H9 (cell line): Measurements from ENCODE around the gene MSI2. TPM values are rescaled to one million over a fixed set of nuclear protein-coding genes. Genes with fewer than 3 reads are reported as not detected.

Experiments
- DNase-seq: peaks from one replicate; pipeline ENCODE4 v3.0.0-alpha.2; 2017
- H2AFZ ChIP-seq: one replicate; pipeline ENCODE4 v1.6.1; 2013; ENCODE audit warnings: mild to moderate bottlenecking, low read length, control low read depth, moderate library complexity
- H2AK5ac ChIP-seq: 2 replicates; pipeline ENCODE4 v1.6.1; 2013; ENCODE audit warnings: low read length, control low read depth, mixed read lengths; ENCODE audit not compliant: insufficient read length
- H2BK120ac ChIP-seq: one replicate; pipeline ENCODE4 v1.6.1; 2013; ENCODE audit warnings: low read depth, mild to moderate bottlenecking, low read length, control low read depth, inconsistent platforms; ENCODE audit not compliant: poor library complexity, severe bottlenecking
- H2BK12ac ChIP-seq: 2 replicates; pipeline ENCODE4 v1.6.1; 2013; ENCODE audit warnings: low read length, control low read depth, mixed read lengths, low read depth; ENCODE audit not compliant: insufficient read length
- H2BK15ac ChIP-seq: 2 replicates; pipeline ENCODE4 v1.6.1; 2013; ENCODE audit warnings: low read depth, low read length, control low read depth
- H2BK20ac ChIP-seq: one replicate; pipeline ENCODE4 v1.6.1; 2013; ENCODE audit warnings: low read depth, mild to moderate bottlenecking, low read length, control low read depth, inconsistent platforms; ENCODE audit not compliant: poor library complexity, severe bottlenecking
- H2BK5ac ChIP-seq: 2 replicates; pipeline ENCODE4 v1.6.1; 2013; ENCODE audit warnings: low read length, control low read depth, mixed read lengths; ENCODE audit not compliant: insufficient read length
- H3K14ac ChIP-seq: 2 replicates; pipeline ENCODE4 v1.6.1; 2013; ENCODE audit warnings: low read length, control low read depth; ENCODE audit not compliant: insufficient read depth
- H3K18ac ChIP-seq: 2 replicates; pipeline ENCODE4 v1.6.1; 2013; ENCODE audit warnings: low read depth, mild to moderate bottlenecking, mixed read lengths, low read length, control low read depth; ENCODE audit not compliant: insufficient read length
- H3K23ac ChIP-seq: 2 replicates; pipeline ENCODE4 v1.6.1; 2013; ENCODE audit warnings: low read length, control low read depth, mixed read lengths, low read depth; ENCODE audit not compliant: insufficient read length
- H3K23me2 ChIP-seq: 2 replicates; pipeline ENCODE4 v1.6.1; 2013; ENCODE audit warnings: low read depth, mild to moderate bottlenecking, mixed read lengths, low read length, control low read depth; ENCODE audit not compliant: insufficient read length, poor library complexity, severe bottlenecking
- H3K27ac ChIP-seq: 2 replicates; pipeline ENCODE4 v1.5.1; 2013; ENCODE audit warnings: low read length, control low read depth, mixed read lengths, low read depth; ENCODE audit not compliant: insufficient read length
- H3K27me3 ChIP-seq: 2 replicates; pipeline ENCODE4 v1.6.1; 2013; ENCODE audit warnings: low read length, control low read depth, inconsistent platforms; ENCODE audit not compliant: insufficient read depth
- H3K4ac ChIP-seq: 2 replicates; pipeline ENCODE4 v1.6.1; 2013; ENCODE audit warnings: low read depth, mild to moderate bottlenecking, control low read depth, inconsistent platforms, low read length, moderate library complexity
- H3K4me1 ChIP-seq: 2 replicates; pipeline ENCODE4 v1.6.1; 2013; ENCODE audit warnings: low read length, control low read depth, inconsistent platforms; ENCODE audit not compliant: insufficient read depth
- H3K4me2 ChIP-seq: 2 replicates; pipeline ENCODE4 v1.6.1; 2013; ENCODE audit warnings: low read length, control low read depth, mixed read lengths; ENCODE audit not compliant: insufficient read length, insufficient read depth
- H3K56ac ChIP-seq: 2 replicates; pipeline ENCODE4 v1.6.1; 2013; ENCODE audit warnings: low read depth, mild to moderate bottlenecking, mixed read lengths, low read length, control low read depth; ENCODE audit not compliant: insufficient read length
- H3K79me1 ChIP-seq: 2 replicates; pipeline ENCODE4 v1.6.1; 2013; ENCODE audit warnings: low read depth, mild to moderate bottlenecking, moderate library complexity, low read length, control low read depth, inconsistent platforms; ENCODE audit not compliant: insufficient read depth, poor library complexity, severe bottlenecking
- H3K79me2 ChIP-seq: 2 replicates; pipeline ENCODE4 v1.6.1; 2013; ENCODE audit warnings: low read length, control low read depth, inconsistent platforms; ENCODE audit not compliant: insufficient read depth
- H3K9ac ChIP-seq: 2 replicates; pipeline ENCODE4 v1.6.1; 2013; ENCODE audit warnings: low read length, control low read depth, mixed read lengths; ENCODE audit not compliant: insufficient read length; ENCODE audit errors: extremely low read depth
- H3K9me3 ChIP-seq: one replicate; pipeline ENCODE4 v1.6.1; 2013; ENCODE audit warnings: low read depth, low read length, inconsistent platforms; ENCODE audit not compliant: control insufficient read depth
- H3T11ph ChIP-seq: one replicate; pipeline ENCODE4 v1.6.1; 2013; ENCODE audit warnings: mild to moderate bottlenecking, low read length, control low read depth, inconsistent platforms
- H4K20me1 ChIP-seq: one replicate; pipeline ENCODE4 v1.6.1; 2013; ENCODE audit not compliant: control insufficient read depth, insufficient read length, insufficient read depth
- H4K5ac ChIP-seq: 2 replicates; pipeline ENCODE4 v1.6.1; 2013; ENCODE audit warnings: low read depth, mild to moderate bottlenecking, mixed read lengths, low read length, control low read depth; ENCODE audit not compliant: insufficient read length
- H4K8ac ChIP-seq: replicated peaks from 2 replicates; pipeline ENCODE4 v1.6.1; 2013; ENCODE audit warnings: low read length, control low read depth, mixed read lengths, low read depth; ENCODE audit not compliant: insufficient read length
- H4K91ac ChIP-seq: 2 replicates; pipeline ENCODE4 v1.6.1; 2013; ENCODE audit warnings: low read depth, mild to moderate bottlenecking, moderate library complexity, mixed read lengths, low read length, control low read depth; ENCODE audit not compliant: insufficient read length
- H3K27ac Mint-ChIP-seq, 3 experiments: 2 replicates in 2 of 3; 3 replicates in 1 of 3; pipeline ENCODE4 v1.8.0; 2020 to 2021; ENCODE audit warnings: mixed read lengths in 3 of 3, mild to moderate bottlenecking in 1 of 3, moderate library complexity in 1 of 3
- H3K27me3 Mint-ChIP-seq: 2 replicates; pipeline ENCODE4 v1.8.0; 2021; ENCODE audit warnings: low read depth, mild to moderate bottlenecking, moderate library complexity, mixed read lengths
- H3K36me3 Mint-ChIP-seq, 3 experiments: 2 replicates in 2 of 3; 3 replicates in 1 of 3; pipeline ENCODE4 v1.8.0; 2020 to 2021; ENCODE audit warnings: low read depth in 3 of 3, mixed read lengths in 3 of 3; ENCODE audit not compliant: insufficient read depth in 1 of 3
- H3K4me1 Mint-ChIP-seq, 2 experiments: 2 replicates each; pipeline ENCODE4 v1.8.0; 2020; ENCODE audit warnings: mixed read lengths in 2 of 2
- H3K4me3 Mint-ChIP-seq, 2 experiments: 2 replicates in 1 of 2; 3 replicates in 1 of 2; pipeline ENCODE4 v1.8.0; 2020 to 2021; ENCODE audit warnings: mild to moderate bottlenecking in 2 of 2, mixed read lengths in 2 of 2, moderate library complexity in 1 of 2
- H3K9me3 Mint-ChIP-seq, 2 experiments: 2 replicates in 1 of 2; 3 replicates in 1 of 2; pipeline ENCODE4 v1.8.0; 2020; ENCODE audit warnings: mild to moderate bottlenecking in 2 of 2, mixed read lengths in 2 of 2, moderate library complexity in 1 of 2
- CTCF ChIP-seq: fragments of 200-600 bp; sonication (generic); conservative IDR thresholded peaks from 3 replicates; pipeline ENCODE4 v1.8.0; 2021; ENCODE audit warnings: antibody characterized with exemption, mild to moderate bottlenecking
- WGBS: extraction: QIAGEN DNeasy Blood & Tissue Kit; methylation state at CpG from one replicate; pipeline ENCODE4 v1.1.7; 2013; ENCODE audit warnings: missing lambda C conversion rate, low lambda C conversion rate, mixed read lengths; ENCODE audit not compliant: insufficient read length; ENCODE audit errors: extremely low coverage; 5-methylcytosine and 5-hydroxymethylcytosine counted together
- total RNA-seq: library from RNA; stranded (reverse); gene quantifications from 2 replicates; pipeline ENCODE4 v1.2.1, GENCODE V29; 2021

The MSI2 gene
- total RNA-seq, 1 experiment from 2014 or later: 98.5 TPM

- Histone ChIP-seq H3K23me2 (no peaks in the 10 kb centered on the region), H3K9ac (no peak overlapping the region), H3K79me2 (no peaks in the 10 kb centered on the region), H3T11ph (no peak overlapping the region), H3K79me1 (no peaks in the 10 kb centered on the region), H3K56ac (no peak overlapping the region), H3K27ac (no peak overlapping the region), H3K4me2 (no peak overlapping the region), H4K5ac (no peak overlapping the region), H3K4me1 (no peaks in the 10 kb centered on the region; the same call in 1 of the 2 replicates), H2AFZ (no peak overlapping the region), H4K20me1 (no peaks in the 10 kb centered on the region), H2BK12ac (no peak overlapping the region), H4K8ac (no peak overlapping the region), H2BK5ac (no peak overlapping the region), H3K18ac (no peak overlapping the region), H2BK120ac (no peak overlapping the region), H3K14ac (no peak overlapping the region), H3K27me3 (no peaks in the 10 kb centered on the region), H4K91ac (no peak overlapping the region), H3K9me3 (no peaks in the 10 kb centered on the region), H2BK15ac (no peak overlapping the region), H2BK20ac (no peak overlapping the region), H3K4ac (no peak overlapping the region), H2AK5ac (no peak overlapping the region), H3K23ac (no peak overlapping the region)
- Mint-ChIP-seq H3K9me3 (no peaks in the 10 kb centered on the region), H3K4me3 (no peak overlapping the region), H3K36me3 (peaks cover 0 to 2% (median 0%) of the 10 kb centered on the region in 3 experiments; a peak in 1 of 7 replicates), H3K27ac (no peak overlapping the region; a peak in 1 of 7 replicates), H3K4me1 (peaks cover 34 to 56% of the 10 kb centered on the region in 2 experiments), H3K27me3 (no peaks in the 10 kb centered on the region)
- no peak for TF ChIP-seq CTCF
- no CpG with 5 or more reads among the region's 8 CpGs for WGBS
- DNase-seq: no peak
These were observed 283.4 kb downstream of the MSI2 start for GRCh38 chr17:57539529-57540301.
